GM21367 (cell line): ENCODE results near the gene SLC25A13.

Experiments
- ATAC-seq: cut with Tn5 transposase; IDR thresholded peaks from one replicate; pipeline ENCODE4 v1.9.1; 2021; ENCODE audit not compliant: unreplicated experiment

Gene SLC25A13

DNA sequence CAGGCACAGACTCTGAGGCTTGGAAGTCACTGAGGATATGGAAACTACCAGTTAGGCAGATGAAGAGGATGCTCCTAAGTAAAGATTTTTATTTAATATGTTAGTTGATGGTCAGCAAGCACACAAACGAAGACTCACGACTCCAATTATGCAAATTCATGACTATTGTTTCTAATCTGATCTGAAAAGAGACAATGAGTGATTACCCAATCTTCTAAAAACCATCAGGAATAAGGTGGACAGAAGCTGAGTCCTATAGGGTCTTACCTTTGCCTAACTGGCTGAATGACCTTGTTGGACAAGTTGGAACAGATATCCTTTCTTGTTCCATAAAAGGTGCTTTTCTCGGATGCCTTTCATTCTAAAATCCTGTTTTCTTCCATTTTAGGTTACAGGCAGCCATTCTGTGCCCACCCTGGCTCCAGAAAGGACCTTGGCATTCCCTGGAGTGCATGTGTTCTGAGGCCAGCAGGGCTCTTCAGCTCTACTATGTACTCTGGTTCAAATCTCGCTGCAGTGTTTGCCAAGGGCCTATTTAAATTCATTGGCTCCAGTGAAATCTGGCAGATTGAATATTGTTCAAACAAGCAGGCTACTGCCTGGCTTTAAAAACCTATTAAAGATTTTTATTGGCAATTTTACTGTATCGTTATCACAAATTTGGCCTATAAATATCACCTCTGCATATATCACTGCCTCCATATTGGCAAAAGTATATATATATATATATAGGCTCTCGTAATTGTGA is 77.5 kb downstream of the SLC25A13 start:
- ATAC-seq: no peak

DNA sequence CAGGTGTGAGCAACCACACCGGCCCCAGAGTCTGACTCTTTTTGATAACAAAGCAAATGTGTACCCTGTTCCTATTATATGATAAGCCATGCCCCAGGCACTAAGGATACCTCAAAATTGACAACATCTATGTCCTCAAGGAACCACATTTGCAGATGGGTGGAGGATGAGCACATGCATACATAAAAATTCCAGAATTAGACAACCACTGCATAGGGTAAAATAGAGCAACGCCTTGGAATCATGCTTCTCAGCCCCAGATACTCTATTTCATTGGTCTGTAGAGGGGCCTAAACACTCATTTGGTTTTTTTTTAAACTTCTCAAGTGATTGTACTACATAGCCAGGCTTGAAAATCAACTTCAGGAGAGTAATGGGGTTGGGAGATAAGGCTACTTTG is 78.7 kb downstream of the SLC25A13 start:
- no peak for ATAC-seq

DNA sequence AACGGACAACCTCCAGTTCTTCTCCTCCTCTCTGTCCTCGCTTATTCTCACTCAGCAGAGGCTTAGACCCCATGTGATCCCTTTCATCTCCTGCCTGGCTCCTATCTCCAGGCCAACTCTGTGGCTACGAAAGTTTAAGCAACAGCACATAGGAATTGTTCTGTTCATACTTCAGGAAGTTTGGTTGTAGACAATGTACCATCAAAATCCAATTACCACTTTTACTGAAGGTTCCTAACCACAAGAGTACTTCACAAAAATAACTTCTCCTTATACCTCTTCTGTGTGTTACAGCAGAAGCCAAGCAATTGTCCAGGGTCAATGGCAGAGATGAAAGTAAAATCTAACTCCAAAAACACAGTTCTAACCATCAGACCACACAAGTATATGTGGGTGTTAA is 80.0 kb downstream of the SLC25A13 start:
- no peak for ATAC-seq

DNA sequence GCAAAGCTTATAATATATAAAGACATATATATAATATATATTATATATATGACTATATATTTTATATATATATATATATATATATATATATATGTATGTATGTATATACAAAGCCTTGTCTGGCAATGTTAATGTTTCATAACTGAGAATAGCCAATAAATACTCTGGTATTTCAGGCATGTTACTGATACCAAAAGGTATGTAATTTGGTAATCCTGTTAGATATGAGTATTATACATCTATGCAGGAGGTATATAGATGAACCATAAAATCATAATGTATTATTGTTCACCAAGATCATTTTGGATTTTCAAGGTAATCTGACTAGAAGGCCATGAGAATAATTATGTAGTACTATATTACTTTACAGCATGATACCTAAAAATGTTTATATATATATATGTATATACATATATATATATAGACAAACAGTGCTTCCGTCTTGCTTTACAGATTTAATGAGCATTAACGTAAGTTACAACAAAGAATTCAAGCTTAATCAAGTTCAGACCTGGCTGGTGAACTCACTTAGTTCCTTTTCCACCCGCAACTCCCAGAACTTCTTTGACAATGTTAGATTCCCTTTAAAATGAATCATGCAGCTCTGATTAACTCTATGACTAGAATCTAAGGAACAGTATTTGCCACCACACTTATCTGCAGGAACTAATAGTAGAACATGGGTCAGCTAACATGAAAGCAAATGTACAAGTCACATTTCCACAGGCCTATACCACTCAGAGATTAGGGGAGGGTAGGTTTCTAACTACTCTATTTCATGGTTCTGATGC is 82.7 kb downstream of the SLC25A13 start:
- ATAC-seq: no peak

DNA sequence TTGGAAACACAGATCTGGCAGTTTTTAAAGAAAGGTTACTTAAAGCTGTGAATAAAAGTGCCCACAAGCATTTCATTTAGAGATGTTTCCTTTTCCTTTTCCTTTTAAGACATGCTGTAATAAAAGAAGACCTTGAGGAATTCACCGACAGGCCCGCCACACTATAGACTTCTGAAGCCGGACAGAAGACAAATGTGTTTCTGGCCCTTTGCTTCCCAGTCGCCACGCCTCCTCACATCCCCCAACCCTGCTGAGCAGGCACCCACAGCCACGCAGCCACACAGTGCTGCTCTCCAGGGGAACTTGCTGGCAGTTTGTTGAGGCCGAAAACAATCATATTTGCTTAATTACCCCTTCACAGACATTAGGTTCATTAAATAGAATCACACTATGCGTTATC is 83.4 kb downstream of the SLC25A13 start:
- ATAC-seq: no peak

DNA sequence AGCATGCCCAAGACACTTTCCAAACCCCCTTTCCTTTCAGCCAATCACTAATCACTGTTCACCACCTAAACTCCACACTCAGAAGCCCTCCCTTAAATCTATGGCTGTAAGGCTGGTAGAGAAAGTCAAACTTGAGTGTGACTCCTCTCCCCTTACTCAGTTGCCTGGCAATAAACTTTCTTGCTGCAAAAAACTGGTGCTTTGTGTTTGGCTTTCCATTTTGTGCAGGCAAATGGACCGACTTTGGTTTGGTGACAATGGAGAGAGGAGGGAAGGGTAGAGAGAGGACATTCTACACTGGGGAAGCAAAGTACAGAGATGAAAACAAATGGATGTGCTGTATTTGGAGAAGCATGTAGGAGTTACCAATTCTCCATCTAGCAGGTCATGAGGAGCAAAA is 84.9 kb downstream of the SLC25A13 start:
- ATAC-seq: no peak

DNA sequence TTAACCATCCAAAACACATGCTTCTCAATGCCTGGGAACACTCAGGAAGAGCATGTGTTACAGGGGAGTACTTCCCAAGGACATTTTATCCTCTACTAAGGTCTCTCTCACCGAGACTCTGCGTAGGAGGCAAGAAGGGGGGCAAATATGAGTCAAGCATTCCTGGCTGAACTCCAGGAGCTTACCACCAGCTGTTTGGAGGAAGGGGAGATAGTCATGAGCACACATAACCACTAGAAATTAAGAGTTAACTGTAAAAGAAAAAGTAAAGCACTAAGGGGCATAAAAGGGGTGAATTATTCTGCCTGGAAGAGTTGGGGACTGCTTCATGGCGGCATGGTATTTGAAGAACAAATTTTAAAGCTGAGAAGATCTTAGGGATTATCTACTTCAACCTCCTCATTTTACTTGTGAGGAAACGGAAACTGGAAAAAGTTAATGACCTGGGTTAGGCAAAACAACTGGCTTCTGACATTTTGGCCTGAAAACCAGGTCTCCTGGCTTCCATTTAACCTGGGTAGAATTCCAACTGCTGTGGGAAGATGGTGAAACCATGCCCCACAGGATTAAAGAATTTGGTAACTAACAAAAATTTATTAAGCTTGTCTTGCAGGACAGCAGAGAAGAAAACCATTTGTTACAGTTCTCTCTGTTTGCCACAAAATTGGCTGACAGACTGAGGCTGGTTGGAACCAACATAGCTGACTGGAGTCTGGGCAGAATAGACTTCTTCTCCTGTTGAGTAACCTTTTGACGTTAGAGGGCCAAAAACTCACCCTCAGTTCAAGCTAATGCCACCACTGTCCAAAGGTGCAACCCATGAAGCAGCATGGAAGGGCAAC is 85.5 kb downstream of the SLC25A13 start:
- ATAC-seq: no peak

DNA sequence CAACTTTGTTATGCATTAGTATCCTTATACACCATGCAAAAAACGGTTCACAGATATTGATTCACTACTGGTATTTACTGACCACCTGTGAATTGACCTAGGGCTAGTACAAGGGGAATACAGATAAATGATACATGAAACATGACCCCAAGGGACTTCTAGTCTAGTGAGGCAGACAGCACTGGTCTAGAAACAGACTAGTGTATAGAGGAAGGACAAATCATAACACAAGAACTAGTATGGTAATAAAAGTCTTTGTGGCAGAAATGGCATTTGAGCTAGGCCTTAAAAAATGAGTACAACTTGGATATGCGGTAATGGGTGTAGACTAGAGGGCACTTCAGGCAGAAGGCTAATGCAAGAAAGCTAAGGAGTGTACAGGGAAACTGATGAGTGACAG is 86.6 kb downstream of the SLC25A13 start:
- no peak for ATAC-seq

DNA sequence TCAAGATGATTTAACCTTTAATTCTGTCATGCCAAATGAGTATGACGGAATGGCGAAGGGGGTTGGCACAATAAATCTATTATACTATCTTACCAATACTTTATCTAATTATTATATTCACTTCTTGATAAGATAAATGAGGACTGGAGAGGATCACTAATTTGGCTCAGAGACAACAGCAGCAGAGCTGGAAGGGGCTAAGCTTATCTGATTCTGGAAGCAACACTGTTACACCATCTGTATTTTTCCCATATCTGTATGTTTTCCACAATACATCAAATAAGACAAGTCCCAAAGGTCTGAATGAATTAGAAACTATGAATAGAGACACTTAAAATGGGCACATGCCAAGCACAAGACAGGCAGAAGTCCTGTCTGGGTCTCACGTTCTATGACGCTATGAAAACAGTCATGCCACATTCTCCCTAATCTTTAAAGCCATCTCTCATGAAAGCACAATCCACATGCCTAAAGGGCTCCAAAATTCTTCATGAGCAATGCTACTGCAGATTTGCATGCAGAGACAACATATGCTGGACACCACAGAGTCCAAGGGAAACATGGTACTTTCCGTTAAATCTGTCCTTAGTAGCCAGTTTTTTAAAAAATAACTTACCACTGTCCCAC is 88.3 kb downstream of the SLC25A13 start:
- ATAC-seq: no peak

DNA sequence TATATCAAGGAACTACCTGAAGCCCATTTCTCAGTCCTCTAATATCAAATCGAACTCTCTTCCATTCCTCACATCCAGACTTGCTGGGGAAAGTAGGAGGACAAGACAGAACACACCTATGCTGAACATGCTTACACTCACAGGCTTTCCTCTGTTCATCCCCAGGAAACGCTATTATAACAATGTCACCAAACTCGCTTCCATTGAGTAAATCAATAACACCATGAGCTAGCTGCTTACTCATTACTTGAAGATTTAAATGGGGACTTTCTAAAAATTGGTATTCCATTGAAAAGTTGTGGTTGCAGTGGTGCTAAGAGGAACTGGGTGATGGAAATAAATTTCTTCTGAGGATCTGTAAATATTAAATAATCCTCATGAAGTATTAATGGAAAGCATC is 88.8 kb downstream of the SLC25A13 start:
- no peak for ATAC-seq

DNA sequence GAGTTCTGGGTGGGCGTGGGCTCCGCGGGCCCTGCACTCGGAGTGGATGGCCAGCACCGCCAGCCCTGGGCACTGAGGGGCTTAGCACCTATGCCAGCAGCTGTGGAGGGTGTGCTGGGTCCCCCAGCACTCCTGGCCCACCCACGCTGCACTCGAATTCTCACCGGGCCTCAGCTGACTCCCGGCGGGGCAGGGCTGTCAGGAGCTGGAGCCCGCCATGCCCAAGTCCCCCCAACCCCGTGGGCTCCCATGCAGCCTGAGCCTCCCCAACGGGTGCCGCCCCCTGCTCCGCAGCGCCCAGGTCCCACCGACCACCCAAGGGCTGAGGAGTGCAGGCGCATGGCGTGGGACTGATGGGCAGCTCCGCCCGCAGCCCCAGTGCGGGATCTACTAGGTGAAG is 93.1 kb downstream of the SLC25A13 start:
- no peak for ATAC-seq

DNA sequence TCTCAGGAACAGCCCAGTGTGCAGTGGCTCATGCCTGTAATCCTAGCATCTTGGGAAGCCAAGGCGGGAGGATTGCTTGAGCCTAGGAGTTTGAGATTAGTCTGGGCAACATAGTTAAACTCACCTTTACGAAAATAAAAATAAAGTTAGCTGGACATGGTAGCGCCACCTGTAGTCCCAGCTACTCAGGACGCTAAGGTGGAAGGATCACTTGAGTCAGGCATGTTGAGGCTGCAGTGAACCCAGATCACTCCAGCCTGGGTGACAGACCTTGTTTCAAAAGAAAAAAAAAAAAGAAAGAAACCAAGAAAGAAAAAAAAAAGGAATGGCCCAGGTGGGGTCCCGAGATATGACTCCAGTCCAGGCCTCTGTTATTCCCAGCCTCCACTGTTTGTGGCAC is 96.6 kb downstream of the SLC25A13 start:
- no peak for ATAC-seq

DNA sequence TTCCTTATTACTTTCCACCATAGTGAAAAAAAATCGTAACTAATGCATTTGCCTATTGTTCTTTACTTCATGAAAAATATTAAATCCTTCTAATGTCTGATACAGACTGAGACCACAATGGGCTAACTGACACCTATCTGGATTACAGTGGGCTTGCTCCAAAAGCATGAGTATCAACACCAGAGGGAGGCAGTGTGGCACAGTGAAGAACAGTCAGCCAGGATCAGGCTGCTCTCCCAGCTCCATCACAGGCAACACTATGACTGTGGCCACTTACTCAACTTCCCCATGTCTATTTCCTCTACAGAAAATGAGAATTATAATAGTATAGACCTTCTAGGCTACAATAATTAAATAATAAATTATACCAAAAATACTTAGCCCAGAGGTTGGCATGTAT is 97.2 kb downstream of the SLC25A13 start:
- no peak for ATAC-seq

DNA sequence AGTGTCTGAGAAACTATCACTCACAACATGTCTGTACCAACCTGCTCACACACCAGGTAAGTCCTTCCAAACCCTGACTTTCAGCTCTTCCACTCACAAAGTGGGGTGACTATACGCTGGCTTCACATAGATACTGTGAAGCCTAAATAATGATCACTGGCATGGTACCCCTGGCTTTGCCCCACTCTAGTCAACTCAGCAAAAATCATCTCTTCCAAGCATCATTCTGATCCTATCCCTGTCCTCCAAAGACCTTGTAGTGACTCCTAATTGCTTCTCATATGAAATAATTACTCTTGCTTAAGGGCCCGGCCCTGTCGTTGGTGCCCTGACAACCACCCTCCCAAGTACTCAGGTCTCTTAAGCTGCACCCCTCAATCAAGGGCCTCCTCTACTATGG is 97.8 kb downstream of the SLC25A13 start:
- ATAC-seq: no peak

DNA sequence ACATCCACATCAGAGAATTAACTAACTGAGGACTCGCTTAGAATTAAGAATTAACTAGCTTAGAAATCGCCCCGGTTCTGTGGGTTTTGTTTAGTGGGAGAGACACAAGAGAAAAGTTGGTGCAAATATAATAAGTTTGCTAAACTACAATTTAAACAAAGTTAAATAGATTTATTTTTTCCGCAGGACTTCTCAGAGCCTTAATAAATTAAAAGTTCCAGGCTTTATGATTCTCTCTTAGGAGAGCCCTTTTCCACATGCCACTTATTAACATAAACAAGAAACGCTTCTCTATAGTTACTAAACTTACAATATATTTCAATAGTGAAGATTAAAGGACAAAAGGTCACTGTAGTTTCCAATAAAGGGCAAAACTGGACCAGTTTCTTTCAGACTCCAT is 100.0 kb downstream of the SLC25A13 start:
- no peak for ATAC-seq

DNA sequence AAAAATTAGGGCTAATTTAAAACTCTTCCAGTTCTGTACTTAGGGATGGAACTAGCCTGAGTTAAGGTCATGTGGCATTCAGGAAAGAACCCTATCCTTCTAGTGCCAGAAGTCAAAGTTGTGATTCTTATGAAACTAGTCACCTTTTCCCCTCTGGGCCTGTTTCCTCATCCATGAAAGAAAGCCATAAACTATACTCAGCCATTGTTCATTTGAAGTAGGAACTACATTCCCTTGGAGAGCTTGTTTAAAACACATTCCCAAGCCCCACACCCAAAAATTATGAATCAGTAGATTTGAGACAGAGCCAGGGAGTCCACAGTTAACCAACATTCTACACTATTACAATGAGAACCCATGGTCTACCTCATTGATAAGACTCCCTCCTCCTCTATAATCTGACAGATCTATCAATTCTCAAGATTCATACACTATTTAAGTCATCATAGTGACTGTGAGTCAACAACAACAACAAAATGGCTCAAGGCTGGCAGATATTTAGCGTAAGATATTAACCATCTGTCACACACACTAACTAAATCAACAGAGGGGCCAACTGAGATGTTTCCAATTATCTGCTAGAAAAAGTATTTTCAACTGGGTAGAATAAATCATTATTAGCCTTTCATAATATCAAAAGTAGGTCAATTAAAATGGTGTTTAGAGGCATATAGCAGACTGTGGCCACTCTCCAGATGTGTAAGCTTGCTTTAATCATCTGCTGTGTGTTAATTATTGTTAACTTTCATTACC is 102.3 kb downstream of the SLC25A13 start:
- no peak for ATAC-seq

DNA sequence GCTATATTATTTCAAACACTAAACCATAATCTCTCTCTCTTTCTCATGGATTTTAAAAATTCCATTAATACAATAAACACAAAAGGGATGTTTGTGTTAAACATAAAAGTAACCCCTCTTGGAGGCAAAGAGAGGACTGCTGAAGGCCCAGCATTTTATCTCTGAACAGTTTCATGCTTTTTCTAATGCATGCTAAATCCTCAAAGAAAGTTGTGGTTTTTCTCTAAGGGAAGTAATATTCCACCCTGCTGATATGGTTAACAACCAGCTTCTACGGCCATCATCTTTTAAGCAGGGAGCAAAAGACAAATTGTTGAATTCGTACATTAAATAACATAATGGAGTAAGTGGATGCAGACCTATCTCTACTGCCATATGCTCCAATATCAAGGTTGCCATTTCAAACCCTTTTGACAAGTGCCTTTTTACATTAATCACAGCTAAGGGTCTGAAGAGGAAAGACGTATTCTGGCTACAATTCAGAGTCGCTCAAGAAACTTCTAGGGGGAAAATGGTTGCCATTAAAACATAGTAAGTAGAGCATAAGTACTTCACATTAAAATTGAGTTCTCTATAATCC is 103.1 kb downstream of the SLC25A13 start:
- ATAC-seq: no peak

DNA sequence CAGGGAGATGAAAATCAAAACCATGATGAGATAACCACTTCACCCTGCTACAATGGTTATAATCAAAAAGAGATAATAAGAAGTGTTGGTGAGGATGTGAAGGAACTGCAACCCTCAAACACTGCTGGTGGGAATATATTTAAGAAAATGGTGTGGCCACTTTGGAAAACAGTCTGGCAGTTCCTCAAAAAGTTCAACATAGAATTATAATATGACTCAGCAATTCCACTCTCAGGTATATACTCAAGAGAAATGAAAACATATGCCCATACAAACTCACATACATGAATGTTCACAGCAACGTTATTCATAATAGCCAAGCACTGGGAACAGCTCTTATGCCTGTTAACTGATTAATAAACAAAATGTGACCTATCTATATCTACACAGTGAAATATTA is 104.8 kb downstream of the SLC25A13 start:
- ATAC-seq: no peak

DNA sequence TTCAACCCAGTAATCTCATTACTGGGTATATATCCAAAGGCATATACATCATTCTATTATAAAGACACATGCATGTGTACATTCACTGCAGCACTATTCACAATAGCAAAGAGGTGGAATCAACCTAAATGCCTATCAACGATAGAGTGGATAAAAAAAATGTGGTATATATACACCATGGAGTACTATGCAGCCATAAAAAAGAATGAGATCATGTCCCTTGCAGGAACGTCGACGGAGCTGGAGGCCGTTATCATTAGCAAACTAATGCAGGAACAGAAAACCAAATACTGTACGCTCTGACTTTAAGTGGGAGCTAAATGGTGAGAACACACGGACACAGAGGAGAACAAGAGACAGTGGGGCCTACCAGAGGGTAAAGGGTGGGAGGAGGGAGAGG is 105.5 kb downstream of the SLC25A13 start:
- no peak for ATAC-seq

DNA sequence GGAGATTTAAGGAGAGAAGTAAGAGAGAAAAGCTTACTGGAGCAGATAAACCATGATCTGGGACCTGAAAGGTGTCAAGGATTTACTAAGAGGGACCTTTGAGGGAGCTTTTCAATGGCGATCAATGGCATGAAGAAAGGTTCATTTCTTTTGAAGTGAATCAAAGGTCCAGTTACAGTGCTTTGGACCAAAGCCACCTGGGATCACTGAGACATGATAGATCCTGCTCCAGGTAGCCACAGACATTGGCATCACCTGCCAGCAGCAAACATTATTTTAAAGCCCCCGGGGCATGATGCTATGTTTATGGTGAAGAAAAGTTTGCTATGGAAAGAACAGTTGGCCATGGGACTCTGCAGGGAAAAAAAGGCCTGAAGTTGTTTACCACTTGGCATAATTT is 109.4 kb downstream of the SLC25A13 start:
- ATAC-seq: no peak
